ENCODE measurements around the gene PTPRK.

Gene PTPRK

GRCh38 chr6:128389820-128390534 lies 130.4 kb downstream of the PTPRK start:
- TF ChIP-seq, protein P1, sequence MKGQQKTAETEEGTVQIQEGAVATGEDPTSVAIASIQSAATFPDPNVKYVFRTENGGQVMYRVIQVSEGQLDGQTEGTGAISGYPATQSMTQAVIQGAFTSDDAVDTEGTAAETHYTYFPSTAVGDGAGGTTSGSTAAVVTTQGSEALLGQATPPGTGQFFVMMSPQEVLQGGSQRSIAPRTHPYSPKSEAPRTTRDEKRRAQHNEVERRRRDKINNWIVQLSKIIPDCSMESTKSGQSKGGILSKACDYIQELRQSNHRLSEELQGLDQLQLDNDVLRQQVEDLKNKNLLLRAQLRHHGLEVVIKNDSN (IDR thresholded peaks at IDR 0.05), result no peak
- TF ChIP-seq, protein P2, sequence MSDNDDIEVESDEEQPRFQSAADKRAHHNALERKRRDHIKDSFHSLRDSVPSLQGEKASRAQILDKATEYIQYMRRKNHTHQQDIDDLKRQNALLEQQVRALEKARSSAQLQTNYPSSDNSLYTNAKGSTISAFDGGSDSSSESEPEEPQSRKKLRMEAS (IDR thresholded peaks at IDR 0.05), result no peak
- TF ChIP-seq RAD21 (IDR thresholded peaks at IDR 0.05; ENCODE audit: low read depth) (no peak), ZBTB7A (IDR thresholded peaks at IDR 0.05; ENCODE audit: low read depth) (no peak), EGR1 (IDR thresholded peaks at IDR 0.05) (no peak), TAF1 (IDR thresholded peaks at IDR 0.05; ENCODE audit: low read depth) (no peak), NFIC (IDR thresholded peaks at IDR 0.05) (no peak), TCF12 (IDR thresholded peaks at IDR 0.05; ENCODE audit: low read depth) (no peak), EP300 (IDR thresholded peaks at IDR 0.05; ENCODE audit: borderline replicate concordance) (no peak), CREB1 (IDR thresholded peaks at IDR 0.05; ENCODE audit: low read depth) (no peak), CEBPB (IDR thresholded peaks at IDR 0.05) (no peak), TEAD4 (IDR thresholded peaks at IDR 0.05) (no peak), FOXM1 (IDR thresholded peaks at IDR 0.05; ENCODE audit: borderline replicate concordance, low read depth) (no peak), YY1 (IDR thresholded peaks at IDR 0.05; ENCODE audit: low read depth) (no peak), REST (IDR thresholded peaks at IDR 0.05; ENCODE audit: low read depth) (no peak)

DNA sequence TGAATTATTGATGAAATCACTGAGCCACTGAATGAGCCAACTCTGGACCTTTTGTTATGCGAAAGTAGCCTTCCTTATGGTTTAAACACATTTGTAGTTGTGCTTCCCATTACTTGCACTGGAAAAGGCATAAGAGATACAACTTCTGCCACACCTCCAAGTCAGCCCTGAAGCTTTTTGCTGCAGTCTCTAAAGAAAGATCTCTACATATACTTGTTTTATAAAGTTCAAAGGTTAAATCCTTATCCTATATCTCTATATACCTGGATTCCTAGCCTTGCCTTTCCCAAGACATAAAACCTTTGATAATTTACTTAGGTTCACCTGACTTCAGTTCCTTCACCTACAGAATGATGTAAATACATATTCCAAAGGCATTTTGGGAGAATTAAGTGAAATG lies 132.0 kb downstream of the PTPRK start:
- TF ChIP-seq TAF1 (IDR thresholded peaks at IDR 0.05; ENCODE audit: low read depth) (no peak), RAD21 (IDR thresholded peaks at IDR 0.05; ENCODE audit: low read depth) (no peak), NFIC (IDR thresholded peaks at IDR 0.05) (no peak), CEBPB (IDR thresholded peaks at IDR 0.05) (no peak), ZBTB7A (IDR thresholded peaks at IDR 0.05; ENCODE audit: low read depth) (no peak), CREB1 (IDR thresholded peaks at IDR 0.05; ENCODE audit: low read depth) (no peak)

DNA sequence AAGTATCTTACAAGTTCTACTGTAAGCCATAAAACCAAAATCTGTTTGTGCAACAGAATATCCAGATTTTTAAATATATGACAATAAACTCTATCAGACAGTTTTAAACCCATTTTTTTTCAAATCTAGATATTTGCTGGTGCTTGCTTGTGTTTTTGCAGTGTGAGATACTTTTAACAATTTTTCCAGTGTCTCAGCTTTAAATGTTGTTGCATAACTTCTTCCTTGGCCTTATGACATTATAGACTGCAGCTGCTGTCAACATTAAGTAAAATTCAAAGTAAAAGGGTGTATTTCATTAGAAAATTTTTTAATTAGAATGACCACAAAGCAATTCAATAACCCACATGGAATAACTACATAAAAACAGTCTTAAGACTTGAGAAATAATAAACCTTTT lies 139.5 kb downstream of the PTPRK start:
- TF ChIP-seq EGR1 (IDR thresholded peaks at IDR 0.05) (no peak), ZBTB7A (IDR thresholded peaks at IDR 0.05; ENCODE audit: low read depth) (no peak), FOXM1 (IDR thresholded peaks at IDR 0.05; ENCODE audit: borderline replicate concordance, low read depth) (no peak), NFIC (IDR thresholded peaks at IDR 0.05) (no peak), REST (IDR thresholded peaks at IDR 0.05; ENCODE audit: low read depth) (no peak), TEAD4 (IDR thresholded peaks at IDR 0.05) (no peak)
- TF ChIP-seq, protein P1 (IDR thresholded peaks at IDR 0.05), result no peak
- TF ChIP-seq, protein P2 (IDR thresholded peaks at IDR 0.05), result no peak

GRCh38 chr6:128379577-128379976 lies 140.8 kb downstream of the PTPRK start:
- TF ChIP-seq TCF12 (IDR thresholded peaks at IDR 0.05; ENCODE audit: low read depth), result no peak
- TF ChIP-seq, protein P2 (IDR thresholded peaks at IDR 0.05), result no peak
- TF ChIP-seq CEBPB (IDR thresholded peaks at IDR 0.05), result no peak
- TF ChIP-seq ZBTB7A (IDR thresholded peaks at IDR 0.05; ENCODE audit: low read depth), result no peak
- TF ChIP-seq EGR1 (IDR thresholded peaks at IDR 0.05), result no peak
- TF ChIP-seq TEAD4 (IDR thresholded peaks at IDR 0.05), result no peak
- no peak for TF ChIP-seq FOXM1 (IDR thresholded peaks at IDR 0.05; ENCODE audit: borderline replicate concordance, low read depth)
- TF ChIP-seq RAD21 (IDR thresholded peaks at IDR 0.05; ENCODE audit: low read depth), result no peak
- no peak for TF ChIP-seq YY1 (IDR thresholded peaks at IDR 0.05; ENCODE audit: low read depth)

DNA sequence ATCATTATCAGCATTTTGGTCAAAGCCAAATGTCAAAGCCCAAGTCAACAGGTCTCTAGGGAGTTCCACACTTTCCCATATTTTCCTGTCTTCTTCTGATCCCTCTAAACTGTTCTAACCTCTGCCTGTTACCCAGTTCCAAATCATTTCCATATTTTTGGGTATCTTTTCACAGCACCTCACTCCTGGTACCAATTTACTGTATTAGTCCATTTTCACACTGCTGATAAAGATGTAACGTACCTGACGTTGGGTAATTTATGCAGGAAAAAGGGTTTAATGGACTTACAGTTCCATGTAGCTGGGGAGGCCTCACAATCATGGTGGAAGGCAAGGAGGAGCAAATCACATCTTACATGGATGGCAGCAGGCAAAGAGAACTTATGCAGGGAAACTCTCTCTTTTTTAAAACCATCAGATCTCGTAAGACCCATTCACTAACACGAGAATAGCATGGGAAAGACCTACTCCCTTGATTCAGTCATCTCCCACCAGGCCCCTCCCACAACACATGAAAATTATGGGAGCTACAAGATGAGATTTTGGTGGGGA lies 143.4 kb downstream of the PTPRK start:
- TF ChIP-seq CEBPB (IDR thresholded peaks at IDR 0.05) (no peak), EP300 (IDR thresholded peaks at IDR 0.05; ENCODE audit: borderline replicate concordance) (no peak), CREB1 (IDR thresholded peaks at IDR 0.05; ENCODE audit: low read depth) (no peak), RAD21 (IDR thresholded peaks at IDR 0.05; ENCODE audit: low read depth) (no peak), TAF1 (IDR thresholded peaks at IDR 0.05; ENCODE audit: low read depth) (no peak), ZBTB7A (IDR thresholded peaks at IDR 0.05; ENCODE audit: low read depth) (no peak), YY1 (IDR thresholded peaks at IDR 0.05; ENCODE audit: low read depth) (no peak), REST (IDR thresholded peaks at IDR 0.05; ENCODE audit: low read depth) (no peak), EGR1 (IDR thresholded peaks at IDR 0.05) (no peak), FOXM1 (IDR thresholded peaks at IDR 0.05; ENCODE audit: borderline replicate concordance, low read depth) (no peak), TCF12 (IDR thresholded peaks at IDR 0.05; ENCODE audit: low read depth) (no peak), TEAD4 (IDR thresholded peaks at IDR 0.05) (no peak), NFIC (IDR thresholded peaks at IDR 0.05) (no peak)
- TF ChIP-seq, protein P2 (IDR thresholded peaks at IDR 0.05), result no peak
- TF ChIP-seq, protein P1 (IDR thresholded peaks at IDR 0.05), result no peak

Measured in Ishikawa (cell line).